ENCODE measurements around the gene PAPSS2.
"Not testable (repeated sequence)": the region's sequence is repeated elsewhere in the genome, so short reads cannot be mapped to it uniquely, and the experiment has no call there.

The PAPSS2 gene

GRCh38 chr10:87659571-87660483, at the start of gene PAPSS2:
PAPSS2 (plus strand) TSS chr10:87659878; CDS start chr10:87659982, 104 bp downstream.
- H3K27ac ChIP-seq, result no peak within 1 kb of the TSS
- no peak for DNase-seq (ENCODE audit: low read depth, low spot score)

- DNase-seq (ENCODE audit: low read depth, low spot score), result not testable (repeated sequence)
These were observed 48.3 kb upstream of the PAPSS2 start for GRCh38 chr10:87611341-87611740.

GRCh38 chr10:87612115-87612514, 47.6 kb upstream of the PAPSS2 start:
- no peak for DNase-seq (ENCODE audit: low read depth, low spot score)
- no peak overlapping the region for H3K27ac ChIP-seq

More at GRCh38 chr10:87611341-87611740, 48.3 kb upstream of the PAPSS2 start:
- not testable (repeated sequence) for H3K27ac ChIP-seq

- no peak for DNase-seq (ENCODE audit: low read depth, low spot score)
These were observed 45.9 kb upstream of the PAPSS2 start for GRCh38 chr10:87613751-87614150.

GRCh38 chr10:87615856-87616255, 43.8 kb upstream of the PAPSS2 start:
- H3K27ac ChIP-seq, result no peak overlapping the region
- DNase-seq (ENCODE audit: low read depth, low spot score), result no peak

More at GRCh38 chr10:87613751-87614150, 45.9 kb upstream of the PAPSS2 start:
- H3K27ac ChIP-seq, result no peak overlapping the region

GRCh38 chr10:87617503-87617902, 42.2 kb upstream of the PAPSS2 start:
- H3K27ac ChIP-seq, result no peak overlapping the region
- DNase-seq (ENCODE audit: low read depth, low spot score), result no peak

GRCh38 chr10:87618566-87619423, 40.9 kb upstream of the PAPSS2 start:
- no peak for DNase-seq (ENCODE audit: low read depth, low spot score)
- H3K27ac ChIP-seq, result no peak overlapping the region

GRCh38 chr10:87619705-87620104, 40.0 kb upstream of the PAPSS2 start:
- DNase-seq (ENCODE audit: low read depth, low spot score), result no peak

GRCh38 chr10:87621440-87621839, 38.2 kb upstream of the PAPSS2 start:
- not testable (repeated sequence) for DNase-seq (ENCODE audit: low read depth, low spot score); H3K27ac ChIP-seq

More at GRCh38 chr10:87619705-87620104, 40.0 kb upstream of the PAPSS2 start:
- no peak overlapping the region for H3K27ac ChIP-seq

- no peak for DNase-seq (ENCODE audit: low read depth, low spot score)
- no peak overlapping the region for H3K27ac ChIP-seq
These were observed 37.2 kb upstream of the PAPSS2 start for GRCh38 chr10:87622314-87623004.

GRCh38 chr10:87623191-87623590, 36.5 kb upstream of the PAPSS2 start:
- DNase-seq (ENCODE audit: low read depth, low spot score), result no peak
- no peak overlapping the region for H3K27ac ChIP-seq

GRCh38 chr10:87625661-87626060, 34.0 kb upstream of the PAPSS2 start:
- no peak overlapping the region for H3K27ac ChIP-seq
- no peak for DNase-seq (ENCODE audit: low read depth, low spot score)

GRCh38 chr10:87626422-87626892, 33.2 kb upstream of the PAPSS2 start:
- DNase-seq (ENCODE audit: low read depth, low spot score), result no peak
- H3K27ac ChIP-seq, result no peak overlapping the region

GRCh38 chr10:87630171-87630570, 29.5 kb upstream of the PAPSS2 start:
- H3K27ac ChIP-seq, result no peak overlapping the region
- no peak for DNase-seq (ENCODE audit: low read depth, low spot score)

- H3K27ac ChIP-seq, result no peak overlapping the region
- DNase-seq (ENCODE audit: low read depth, low spot score), result no peak
These were observed 27.2 kb upstream of the PAPSS2 start for GRCh38 chr10:87632454-87632853.

- DNase-seq (ENCODE audit: low read depth, low spot score), result no peak
- no peak overlapping the region for H3K27ac ChIP-seq
These were observed 25.4 kb upstream of the PAPSS2 start for GRCh38 chr10:87634311-87634710.

- peak; percentile 60 for DNase-seq (ENCODE audit: low read depth, low spot score)
- H3K27ac ChIP-seq, result peak overlapping the region; percentile 42
These were observed 24.0 kb upstream of the PAPSS2 start for GRCh38 chr10:87635498-87636312.

GRCh38 chr10:87636313-87636915, 23.3 kb upstream of the PAPSS2 start:
- DNase-seq (ENCODE audit: low read depth, low spot score), result no peak

GRCh38 chr10:87639493-87639892, 20.2 kb upstream of the PAPSS2 start:
- DNase-seq (ENCODE audit: low read depth, low spot score), result no peak
- H3K27ac ChIP-seq, result no peak overlapping the region

More at GRCh38 chr10:87636313-87636915, 23.3 kb upstream of the PAPSS2 start:
- peak overlapping the region; percentile 42 for H3K27ac ChIP-seq
